22Rv1 (cell line): Measurements from ENCODE around the gene CLK4.

ENCODE experiments used
- CTCF ChIP-seq: fragments of 450-650 bp; IDR thresholded peaks from 2 replicates; pipeline ENCODE4 v1.5.1; 2017; ENCODE audit warnings: mild to moderate bottlenecking
- ZFX ChIP-seq: fragments of 450-650 bp; IDR thresholded peaks from 2 replicates; pipeline ENCODE4 v1.6.1; 2017; ENCODE audit warnings: antibody characterized with exemption, borderline replicate concordance

- TF ChIP-seq CTCF = no peak
- TF ChIP-seq ZFX = no peak
Measured at GRCh38 chr5:178667688-178668087, 40.8 kb upstream of the CLK4 start.
